IPS-11a (cell line): ENCODE results near the gene KRTAP10-12.
A peak's percentile ranks its signal among the peaks of the same experiment; 100 is the strongest.

Source experiments
- H3K4me3 ChIP-seq: one replicate; pipeline ENCODE4 v1.5.1; 2013; ENCODE audit warnings: low read depth, low read length, control low read depth

Gene KRTAP10-12

DNA sequence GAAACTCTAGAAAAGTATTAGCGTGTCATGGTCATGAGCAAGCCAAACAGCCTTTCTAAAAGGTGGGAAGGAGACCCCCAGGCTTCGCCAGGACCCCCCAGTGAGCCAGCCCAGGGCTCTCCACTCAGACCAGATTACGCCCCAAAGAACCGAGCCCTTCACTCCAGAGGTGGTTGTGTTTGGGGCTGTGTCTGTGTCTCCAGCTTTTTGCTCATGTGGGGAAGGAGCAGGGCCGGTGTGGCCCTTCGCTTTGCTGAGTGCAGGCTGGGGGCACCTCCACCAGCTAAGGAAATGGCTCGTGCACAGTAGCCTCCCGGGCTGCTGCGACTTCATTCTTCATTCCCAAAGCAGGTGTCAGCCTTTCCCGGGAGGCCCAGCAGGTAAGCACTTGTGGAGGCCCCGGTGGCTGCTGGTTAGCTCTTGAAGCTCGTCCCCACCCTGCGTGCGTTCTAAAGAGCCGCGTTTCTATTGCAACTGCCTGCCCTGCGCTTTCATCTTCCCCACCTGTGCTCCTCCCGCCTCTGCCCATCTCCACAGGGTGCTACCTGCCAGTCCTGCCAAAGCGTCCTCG is 13.9 kb downstream of the KRTAP10-12 start:
- peak overlapping the region; percentile 10 for H3K4me3 ChIP-seq

DNA sequence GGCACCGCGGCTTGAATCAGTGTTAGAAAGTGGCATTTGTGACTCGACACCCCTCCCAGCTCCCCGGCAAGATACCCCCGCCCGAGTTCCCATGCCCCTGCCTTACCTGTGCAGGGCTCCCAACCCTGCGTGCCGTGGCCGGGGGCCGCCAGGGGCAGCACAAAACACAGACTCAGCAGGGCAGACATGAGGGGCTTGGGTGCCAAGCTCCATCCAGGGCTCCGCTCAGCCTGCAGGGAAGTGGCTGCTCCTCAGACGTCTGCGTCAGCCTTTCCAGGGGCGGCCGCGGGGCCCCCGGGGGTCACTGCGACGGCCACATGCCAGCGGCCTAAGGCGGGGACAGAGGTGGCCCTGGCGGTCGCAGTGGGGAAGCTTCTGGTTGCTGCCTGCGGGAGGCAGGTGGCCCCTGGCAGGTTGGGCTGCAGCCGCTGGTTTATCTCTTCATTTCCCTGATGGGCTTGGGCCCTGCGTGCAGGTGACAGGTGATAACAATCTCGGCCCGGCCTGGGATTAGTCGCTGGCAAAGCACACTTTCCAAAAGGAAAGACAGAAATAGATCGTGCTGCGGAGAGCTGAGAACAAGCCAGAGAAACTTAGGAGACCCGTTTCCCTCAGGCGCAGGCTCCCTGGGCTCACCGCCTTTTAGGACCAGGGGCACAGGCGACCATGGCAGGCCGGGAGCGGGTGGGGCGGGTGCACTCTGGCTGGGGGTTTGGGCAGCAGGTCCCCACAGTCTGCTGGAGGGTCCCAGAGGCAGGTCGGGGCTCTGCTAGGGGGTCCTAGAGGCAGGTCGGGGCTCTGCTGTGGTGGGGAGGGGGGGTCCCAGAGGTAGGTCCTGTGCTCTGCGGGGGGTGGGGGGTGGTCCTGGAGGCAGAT is 14.6 kb downstream of the KRTAP10-12 start, which contains the start of gene TSPEAR:
TSS of gene TSPEAR (minus strand) at position 246 of the 876 bp plus-strand sequence. CDS start at position 188, 58 bp downstream.
- peak within 1 kb of the TSS; percentile 10 for H3K4me3 ChIP-seq

DNA sequence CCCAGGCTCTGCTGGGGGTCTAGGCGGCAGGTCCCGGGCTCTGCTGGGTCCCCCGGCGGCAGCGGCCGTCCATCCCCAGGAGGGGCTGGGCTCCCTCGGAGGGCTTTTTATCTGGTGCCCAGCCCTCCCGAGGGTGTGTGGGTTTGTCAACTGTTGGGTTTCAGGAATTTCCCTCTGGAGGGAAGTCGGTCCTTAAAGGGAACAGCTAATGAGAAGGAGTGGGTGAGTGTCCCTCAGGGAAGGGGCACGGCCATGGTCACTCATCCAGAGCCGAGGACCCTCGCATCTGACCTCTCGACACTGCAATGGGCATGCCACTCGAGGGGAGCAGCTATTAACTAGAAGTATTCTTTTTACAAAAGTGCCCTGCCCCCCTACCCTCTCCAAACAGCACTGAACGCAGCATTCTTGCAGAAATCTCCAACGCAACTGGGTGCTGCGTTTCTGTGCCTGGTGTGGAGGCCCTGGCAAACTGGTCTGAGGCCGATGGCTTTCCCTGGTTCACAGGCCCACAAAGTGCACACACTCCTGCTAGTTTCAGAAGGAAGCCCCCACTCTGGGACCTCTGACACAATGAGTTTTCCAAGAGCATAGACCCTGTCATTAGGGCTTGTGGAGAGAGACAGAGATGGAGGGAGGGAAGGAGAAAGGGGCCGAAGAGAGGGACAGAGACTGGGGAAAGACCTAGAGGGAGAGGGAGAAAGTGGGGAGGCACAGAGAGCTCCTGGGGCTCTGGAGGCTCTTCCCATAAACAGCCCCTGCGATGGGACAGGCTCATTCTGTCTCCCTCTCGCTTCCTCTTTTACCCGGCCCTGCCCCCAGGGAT is 15.4 kb downstream of the KRTAP10-12 start:
- no peak overlapping the region for H3K4me3 ChIP-seq

DNA sequence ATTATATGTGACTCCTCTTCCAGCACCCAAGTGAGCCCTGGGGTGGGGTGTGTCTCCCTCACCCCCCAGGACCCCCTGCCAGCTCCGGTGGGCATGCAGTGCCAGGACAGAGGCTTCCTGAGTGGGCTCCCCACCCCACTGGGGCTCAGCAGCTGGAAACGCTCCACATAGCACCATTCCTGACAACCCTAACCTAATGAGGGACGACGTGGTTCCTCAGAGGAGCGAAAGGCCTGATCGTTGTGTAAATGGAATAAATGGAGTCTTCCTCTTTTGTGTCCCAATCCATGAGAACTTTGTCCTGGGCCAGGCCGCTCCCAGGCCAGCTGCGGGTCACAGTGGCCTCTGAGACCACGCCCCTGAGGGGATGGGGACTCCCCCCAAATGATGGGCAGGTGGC is 16.2 kb downstream of the KRTAP10-12 start:
- no peak overlapping the region for H3K4me3 ChIP-seq

DNA sequence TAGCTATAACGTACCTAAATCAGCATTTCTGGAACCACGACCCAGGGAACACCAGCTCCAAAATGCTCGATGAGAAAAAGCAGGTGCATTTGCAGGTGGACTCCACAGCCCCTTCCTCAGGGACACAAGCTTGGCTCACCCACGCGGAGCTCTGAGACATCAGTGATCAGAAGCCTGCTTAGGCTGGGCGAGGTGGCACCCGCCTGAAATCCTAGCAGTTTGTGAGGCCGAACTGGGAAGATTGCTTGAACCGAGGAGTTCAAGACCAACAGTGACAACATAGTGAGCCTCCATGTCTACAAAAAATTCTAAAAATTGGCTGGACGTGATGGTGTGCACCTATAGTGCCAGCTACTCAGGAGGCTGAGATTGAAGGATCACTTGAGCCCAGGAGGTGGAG is 16.9 kb downstream of the KRTAP10-12 start:
- no peak overlapping the region for H3K4me3 ChIP-seq

DNA sequence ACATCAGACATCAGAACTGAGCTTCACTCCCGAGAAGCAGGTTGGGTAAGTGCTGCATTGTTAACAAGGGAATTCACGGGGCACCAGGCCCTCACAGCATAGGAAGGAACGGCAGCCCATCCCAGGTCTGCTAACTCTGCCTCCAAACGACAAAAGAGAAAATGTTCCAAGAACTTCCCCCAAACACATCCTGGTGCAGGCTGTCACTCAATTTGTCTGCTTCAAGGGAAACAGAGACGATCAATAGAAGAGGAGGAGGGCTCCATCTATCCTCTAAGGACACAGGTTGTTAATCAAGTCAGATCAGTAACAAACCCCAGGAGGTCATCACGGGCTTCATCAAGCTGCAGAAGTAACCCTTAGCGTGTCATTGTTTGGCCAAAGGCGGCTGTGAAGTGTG is 17.9 kb downstream of the KRTAP10-12 start:
- H3K4me3 ChIP-seq = no peak overlapping the region

DNA sequence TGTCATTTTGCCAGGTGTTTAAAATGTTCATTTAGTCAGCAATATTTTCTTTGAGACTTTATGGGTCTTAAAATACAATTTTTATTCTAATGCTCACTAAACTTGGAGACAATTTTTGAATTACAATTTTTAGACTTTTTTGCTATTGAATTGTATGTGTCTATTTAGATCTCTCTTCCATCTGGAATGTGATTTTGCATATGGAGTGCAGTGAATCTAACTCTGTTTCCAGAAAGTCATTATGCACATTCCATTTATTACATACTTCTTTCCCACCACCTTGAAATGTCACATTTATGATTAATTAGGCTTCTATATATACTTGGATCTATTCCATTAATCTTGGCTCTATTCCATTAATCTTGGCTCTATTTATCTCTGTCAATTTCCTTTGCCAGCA is 20.0 kb downstream of the KRTAP10-12 start:
- H3K4me3 ChIP-seq = no peak overlapping the region

DNA sequence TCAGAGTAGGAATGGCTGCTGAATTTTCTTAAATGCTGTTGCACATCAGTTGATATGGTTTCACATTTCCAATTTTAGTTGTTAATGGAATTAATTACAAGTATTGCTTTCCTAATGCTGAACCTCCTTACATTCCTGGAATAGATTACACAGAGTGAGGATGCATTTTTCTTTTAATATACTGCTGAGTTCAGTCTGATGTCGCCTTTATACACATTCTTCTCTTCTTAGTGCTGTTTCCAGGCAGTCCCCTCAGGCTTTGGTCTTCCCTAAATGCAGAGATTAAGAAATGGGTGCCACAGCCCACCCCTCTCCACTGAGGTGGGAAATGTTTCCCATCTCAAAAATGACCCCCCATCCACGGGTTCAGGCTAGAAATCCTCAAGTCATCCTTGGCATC is 21.1 kb downstream of the KRTAP10-12 start:
- H3K4me3 ChIP-seq = no peak overlapping the region

DNA sequence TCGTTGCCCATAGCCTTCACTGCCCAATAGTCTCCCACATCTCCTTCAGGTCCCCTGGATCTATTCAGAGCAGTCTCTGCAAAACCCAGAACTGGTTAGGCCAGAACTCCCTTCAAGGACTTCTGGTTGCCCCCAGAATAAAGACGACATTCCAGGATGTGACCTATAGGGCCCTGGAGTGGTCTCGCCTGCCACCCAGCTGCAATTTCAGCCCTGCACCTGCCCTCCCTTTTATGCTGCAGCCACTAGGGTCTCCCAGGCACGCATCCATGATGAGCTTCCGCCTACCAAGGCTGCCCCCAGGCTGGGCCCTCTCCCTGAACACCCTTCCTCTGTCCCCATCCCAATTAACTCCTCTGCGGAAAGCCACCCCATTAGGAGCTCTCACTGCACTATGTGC is 21.6 kb downstream of the KRTAP10-12 start:
- H3K4me3 ChIP-seq = no peak overlapping the region

DNA sequence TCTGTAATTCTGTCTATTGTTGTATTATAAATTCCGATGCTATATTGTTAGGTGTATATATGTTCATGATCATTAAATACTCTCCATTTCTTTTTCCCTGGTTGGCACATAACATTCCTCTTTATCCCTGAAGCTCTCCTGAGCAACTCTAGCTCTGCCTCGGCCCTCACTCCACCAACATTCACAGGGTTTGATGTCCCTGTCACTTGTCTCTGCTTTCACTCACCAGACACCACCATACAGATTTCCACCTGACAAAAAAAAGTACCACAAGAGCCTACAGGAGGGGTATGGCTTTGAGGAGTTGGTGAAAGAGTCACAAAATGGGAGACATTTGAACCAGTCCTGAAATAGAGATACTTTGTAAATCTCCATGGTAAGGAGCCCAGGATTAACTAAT is 23.2 kb downstream of the KRTAP10-12 start:
- no peak overlapping the region for H3K4me3 ChIP-seq

DNA sequence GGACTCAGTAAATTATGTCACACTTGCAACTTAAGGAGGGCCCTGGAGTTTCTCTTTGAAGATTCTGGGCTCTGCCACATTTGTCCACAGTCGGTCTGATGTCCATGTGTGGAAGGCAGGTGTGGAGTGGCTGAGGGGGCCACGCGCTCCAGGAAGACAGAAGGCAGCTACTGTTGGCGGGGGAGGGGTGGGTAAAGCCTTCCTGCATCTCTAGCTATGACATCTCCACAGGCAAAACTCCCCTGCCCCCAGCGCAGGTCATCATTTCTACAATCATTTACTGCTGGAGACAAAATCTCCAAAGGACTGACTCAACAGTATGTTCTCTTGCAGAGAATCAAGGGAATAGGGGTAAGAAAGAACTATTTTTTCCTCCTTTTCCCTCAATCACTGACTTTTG is 25.8 kb downstream of the KRTAP10-12 start:
- no peak overlapping the region for H3K4me3 ChIP-seq

DNA sequence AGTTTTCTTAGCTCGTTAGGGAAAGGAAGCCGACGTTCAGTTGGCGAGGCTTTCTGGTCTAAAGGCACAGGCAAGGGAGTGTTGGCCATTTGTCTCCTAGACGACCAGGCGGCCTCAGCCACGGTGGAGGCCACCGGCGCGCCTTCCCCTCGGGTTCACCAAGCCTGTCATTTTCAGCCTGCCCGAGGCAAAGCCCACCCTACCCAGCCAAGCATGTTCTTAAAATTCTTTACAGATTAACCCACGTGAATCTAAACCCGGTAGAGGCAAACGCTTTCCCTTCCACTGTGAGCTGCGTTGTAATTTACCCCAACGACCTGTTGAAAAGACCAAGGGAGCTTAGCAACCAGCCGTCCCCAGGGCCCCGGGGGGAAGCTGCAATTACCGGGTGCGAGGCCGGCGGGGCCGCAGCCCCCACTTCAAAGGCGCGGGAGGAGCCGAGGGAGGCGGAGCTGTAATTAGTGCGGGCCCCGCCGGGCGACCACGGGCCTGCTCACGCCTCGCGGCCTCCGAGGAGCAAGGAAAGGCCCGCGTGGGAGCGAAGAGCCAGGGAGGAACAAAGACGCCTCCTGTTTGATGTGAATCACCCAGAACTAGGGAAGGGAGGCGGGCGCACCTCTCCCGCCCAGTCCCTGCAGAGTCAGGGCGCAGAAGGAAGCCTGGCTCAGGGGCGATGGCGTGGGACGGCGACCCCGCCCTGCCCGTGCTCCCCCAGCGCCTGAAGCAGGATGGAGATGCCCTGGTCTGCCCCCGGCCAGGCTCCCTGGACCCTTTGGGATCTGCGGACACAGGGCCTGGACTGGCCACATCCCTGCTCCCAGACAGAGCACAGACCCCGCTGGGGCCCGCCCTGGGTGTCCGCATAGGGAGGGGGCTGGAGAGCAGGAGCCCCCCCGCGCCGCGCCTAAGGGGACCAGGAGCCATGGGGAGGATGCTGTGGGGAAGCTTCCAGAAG is 26.5 kb downstream of the KRTAP10-12 start:
- no peak overlapping the region for H3K4me3 ChIP-seq

DNA sequence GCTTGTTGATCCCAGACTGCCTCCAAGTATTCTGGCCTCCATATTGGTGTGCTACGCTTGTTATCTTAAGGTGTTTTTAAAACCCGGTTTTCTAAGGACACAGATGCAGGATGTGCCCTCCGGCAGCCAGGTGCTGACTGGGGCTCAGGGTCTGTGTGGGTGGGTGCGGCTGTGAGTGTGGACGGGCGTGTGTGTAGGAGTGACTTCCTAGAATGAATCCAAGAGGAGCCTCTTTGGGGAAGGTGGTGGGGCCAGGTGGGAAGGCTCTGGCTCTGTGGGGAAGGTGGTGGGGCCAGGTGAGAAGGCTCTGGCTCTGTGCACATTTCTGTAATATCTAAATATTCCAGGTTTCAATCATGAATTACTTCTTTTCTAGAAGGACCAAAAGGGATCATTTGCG is 27.2 kb downstream of the KRTAP10-12 start:
- no peak overlapping the region for H3K4me3 ChIP-seq

DNA sequence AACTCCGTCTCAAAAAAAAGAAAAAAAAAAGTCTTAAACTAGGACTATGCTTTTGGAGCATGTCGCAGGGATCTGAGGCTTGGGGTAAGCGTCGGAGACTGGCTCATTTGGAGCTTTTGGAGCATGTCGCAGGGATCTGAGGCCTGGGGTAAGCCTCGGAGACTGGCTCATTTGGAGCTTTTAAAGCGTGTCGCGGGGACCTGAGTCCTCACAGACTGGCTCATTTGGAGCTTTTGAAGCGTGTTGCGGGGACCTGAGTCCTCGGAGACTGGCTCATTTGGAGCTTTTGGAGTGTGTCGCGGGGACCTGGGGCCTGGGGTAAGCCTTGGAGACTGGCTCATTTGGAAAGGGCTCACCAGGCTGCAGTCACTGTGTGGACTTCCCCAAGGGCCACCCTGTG is 28.0 kb downstream of the KRTAP10-12 start:
- H3K4me3 ChIP-seq = no peak overlapping the region

DNA sequence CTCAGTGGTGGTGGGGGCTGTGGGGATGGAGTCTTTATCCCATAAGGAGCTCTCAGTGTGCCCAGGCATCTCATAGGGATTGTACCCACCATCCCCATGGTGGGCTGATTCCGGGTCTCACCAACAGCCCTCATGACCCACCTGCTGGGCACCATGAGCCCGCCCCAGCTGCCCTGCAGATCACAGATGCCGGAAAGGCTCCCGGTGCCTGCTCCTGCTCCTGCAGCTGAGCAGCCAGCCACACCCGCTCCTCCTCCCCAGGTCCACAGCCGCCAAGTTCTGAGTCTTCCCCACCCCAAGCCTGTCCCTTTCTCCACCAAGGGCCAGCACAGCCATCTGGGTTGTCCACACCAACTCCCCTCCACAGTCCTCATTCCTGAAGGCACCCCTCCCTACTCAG is 29.9 kb downstream of the KRTAP10-12 start:
- H3K4me3 ChIP-seq = no peak overlapping the region

DNA sequence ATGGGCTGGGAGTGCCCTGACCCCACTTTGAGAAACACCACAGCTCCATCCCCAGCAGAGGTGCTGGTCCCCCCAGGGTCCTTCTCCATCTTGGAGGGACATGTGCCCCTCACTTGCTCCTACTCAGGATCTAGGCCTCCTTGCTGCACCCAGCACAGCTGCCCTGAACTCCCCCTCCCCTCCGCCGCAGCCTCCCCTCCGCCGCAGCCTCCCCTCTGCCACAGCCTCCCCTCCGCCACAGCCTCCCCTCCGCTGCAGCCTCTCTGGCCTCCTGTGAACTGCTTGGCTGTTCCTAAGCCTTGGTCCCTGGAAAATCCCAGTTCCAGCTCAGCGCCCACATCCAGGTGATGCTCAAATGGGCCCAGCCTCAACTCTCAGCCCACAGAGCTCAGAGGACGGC is 30.3 kb downstream of the KRTAP10-12 start:
- H3K4me3 ChIP-seq = no peak overlapping the region

DNA sequence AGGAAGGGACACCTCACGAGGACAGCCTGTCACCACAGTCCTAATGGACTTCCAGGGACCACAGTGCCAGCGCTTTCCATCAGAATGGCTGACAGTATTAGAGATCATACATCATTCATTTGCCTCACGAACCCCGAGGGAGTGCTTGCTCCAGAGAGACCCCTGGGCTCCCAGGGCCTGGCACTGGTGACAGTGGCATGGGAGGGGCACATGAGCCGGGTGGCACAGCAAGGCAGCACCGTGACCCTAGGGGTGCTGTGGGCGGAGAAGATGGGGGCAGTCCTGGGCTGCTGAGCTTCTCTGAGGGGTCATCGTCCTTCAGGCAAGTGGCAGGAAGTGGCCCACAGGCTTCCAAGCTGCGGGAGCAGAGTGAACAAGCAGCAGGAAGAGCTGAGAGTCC is 30.8 kb downstream of the KRTAP10-12 start:
- no peak overlapping the region for H3K4me3 ChIP-seq

DNA sequence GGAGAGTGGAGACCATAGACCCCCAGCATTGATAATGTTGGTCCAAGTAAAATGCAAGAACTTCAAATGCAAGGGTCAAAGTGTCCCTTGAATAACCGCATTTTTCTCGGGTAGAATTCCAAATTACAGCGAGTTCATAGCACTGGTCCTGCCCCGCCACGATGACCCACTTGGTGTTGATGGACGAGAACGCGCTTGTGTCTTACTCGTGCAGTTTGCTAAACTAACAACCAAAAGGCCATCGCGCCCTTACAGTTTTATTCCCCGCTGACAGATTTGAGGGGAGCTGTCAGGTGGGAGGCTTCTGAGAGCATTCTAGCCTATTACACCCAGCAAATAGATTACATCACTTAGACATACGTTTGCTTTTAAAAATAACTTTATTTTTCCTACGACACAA is 31.7 kb downstream of the KRTAP10-12 start:
- no peak overlapping the region for H3K4me3 ChIP-seq

DNA sequence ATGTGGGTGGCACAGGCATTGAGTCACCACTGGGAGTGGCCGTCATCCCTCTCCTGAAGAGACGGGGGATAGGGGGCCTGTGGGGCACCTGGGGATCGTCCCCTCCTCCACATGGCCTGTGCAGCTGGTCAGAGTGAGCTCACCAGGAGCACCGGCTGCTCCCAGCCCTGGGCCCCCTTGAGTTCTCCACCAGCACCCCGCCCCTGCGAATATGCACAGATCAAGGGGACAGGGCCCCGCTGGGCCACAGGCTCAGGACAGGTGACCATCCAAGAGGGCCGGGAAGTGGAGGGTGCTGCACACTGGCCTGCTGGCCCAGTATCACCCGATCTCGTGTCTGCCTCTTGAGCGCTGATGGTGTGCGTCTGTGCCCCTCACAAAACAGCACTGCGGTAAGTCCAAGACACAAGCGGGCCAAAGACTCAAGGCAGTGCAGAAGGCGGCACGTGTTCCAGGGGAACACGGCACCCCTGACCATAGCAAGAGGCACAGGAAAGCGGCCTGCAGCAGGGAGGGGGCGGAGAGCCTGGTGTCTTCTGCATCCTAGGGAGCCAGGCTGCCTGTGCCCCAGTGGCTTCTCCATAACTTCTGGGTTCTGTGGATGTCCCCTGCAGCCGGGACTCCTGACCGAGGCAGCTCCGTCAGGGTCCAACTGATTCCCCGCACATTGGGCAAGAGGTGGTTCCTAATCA is 32.5 kb downstream of the KRTAP10-12 start:
- H3K4me3 ChIP-seq = no peak overlapping the region

DNA sequence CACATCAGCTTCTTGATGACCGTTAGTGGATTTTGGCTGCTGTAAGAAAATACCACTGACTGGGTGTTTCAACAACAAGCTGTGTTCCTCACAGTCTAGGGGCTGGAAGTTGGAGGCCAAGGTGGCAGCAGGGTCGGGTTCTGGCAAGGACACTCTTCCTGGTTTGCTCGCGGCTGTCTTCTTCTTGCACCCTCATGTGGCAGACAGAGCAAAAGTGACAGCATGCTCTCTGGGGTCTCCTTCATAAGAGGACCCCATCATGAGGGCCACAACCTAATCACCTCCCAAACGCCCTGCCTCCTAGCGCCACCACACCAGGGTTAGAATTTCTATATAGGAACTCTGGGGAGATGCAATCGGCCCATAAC is 33.0 kb downstream of the KRTAP10-12 start:
- no peak overlapping the region for H3K4me3 ChIP-seq
